Left lobe of liver (tissue), 2 donors: ENCODE data around the gene ATP6V1B1. TPM values are rescaled to one million over a fixed set of nuclear protein-coding genes. Genes with fewer than 3 reads are reported as not detected.
A peak's percentile ranks its signal among the peaks of the same experiment; 100 is the strongest.

Source experiments
- ATAC-seq: fragments of 200-7000 bp; cut with Tn5 transposase; one replicate; pipeline ENCODE4 v1.9.1; 2020; ENCODE audit warnings: mild to moderate bottlenecking, moderate library complexity
- DNase-seq: peaks from one replicate; pipeline ENCODE4 v3.0.0-alpha.2; 2020; ENCODE audit warnings: low spot score
- total RNA-seq: library from RNA; stranded (reverse); gene quantifications from one replicate; pipeline ENCODE4 v1.2.1, GENCODE V29; 2021
- donor health status: DM: no; HTN: no; CAD: no; lungs with moderate emphysema.
- donor health status: DM: no; HTN: yes; CAD: no.

The ATP6V1B1 gene
- not detected for total RNA-seq

DNA sequence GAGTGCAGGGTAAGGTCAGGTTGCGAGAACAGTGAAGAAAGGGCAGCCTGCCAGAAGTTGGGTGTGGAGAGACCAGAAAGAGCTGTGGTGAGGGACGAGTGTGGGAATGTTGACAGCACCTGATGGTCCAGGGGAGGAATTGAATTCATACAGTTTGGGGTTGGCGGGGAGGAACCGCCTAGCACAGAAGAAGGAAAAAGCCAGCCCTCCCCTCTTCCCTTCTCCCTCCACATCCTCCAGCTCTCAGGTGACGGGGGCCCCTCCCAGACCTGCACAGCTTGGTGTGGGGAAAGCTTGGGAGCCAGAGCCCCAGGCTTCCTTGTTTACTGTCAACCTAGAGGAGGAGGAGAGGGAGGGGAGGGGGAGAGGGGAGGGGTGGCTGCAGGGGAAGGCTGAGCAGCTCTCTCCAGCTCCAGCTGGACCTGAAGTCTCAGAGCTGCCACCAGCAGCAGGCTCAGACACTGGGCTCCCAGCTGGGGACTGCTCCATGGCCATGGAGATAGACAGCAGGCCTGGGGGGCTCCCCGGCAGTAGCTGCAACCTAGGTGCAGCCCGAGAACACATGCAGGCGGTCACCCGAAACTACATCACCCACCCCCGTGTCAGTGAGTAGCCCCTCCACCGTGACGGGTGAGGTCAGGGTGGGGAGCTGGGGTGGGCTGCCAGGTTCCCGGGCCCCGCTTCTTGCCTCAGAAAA is at the start of gene ATP6V1B1:
TSS of gene ATP6V1B1 (plus strand) at position 433 of the 697 bp plus-strand sequence. CDS start at position 488, 55 bp downstream.
- ATAC-seq (no peak), DNase-seq (peak; percentile 24)

GRCh38 chr2:70886541-70886987 is 49.1 kb upstream of the ATP6V1B1 start:
- peak; percentile 33 for DNase-seq
- ATAC-seq: no peak

DNA sequence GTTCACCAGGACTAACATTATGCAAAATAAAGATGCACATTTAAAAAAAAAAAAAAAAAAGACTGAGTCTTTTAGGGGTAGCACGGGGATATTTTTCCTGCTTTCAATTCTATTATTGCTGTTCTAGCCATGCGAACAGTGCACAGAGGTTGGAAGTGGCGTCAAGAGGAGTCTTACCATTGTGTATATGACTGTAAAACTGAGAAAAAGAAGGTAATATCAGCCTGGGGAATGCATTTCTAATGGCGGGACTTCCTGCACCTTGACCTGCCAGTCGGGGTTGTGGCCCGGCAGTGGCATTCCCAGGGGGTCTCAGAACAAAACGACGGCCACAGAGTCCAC is 48.5 kb upstream of the ATP6V1B1 start:
- DNase-seq (no peak), ATAC-seq (no peak)

GRCh38 chr2:70887550-70888246 is 48.0 kb upstream of the ATP6V1B1 start:
- DNase-seq: peak; percentile 45
- peak; percentile 66 for ATAC-seq

DNA sequence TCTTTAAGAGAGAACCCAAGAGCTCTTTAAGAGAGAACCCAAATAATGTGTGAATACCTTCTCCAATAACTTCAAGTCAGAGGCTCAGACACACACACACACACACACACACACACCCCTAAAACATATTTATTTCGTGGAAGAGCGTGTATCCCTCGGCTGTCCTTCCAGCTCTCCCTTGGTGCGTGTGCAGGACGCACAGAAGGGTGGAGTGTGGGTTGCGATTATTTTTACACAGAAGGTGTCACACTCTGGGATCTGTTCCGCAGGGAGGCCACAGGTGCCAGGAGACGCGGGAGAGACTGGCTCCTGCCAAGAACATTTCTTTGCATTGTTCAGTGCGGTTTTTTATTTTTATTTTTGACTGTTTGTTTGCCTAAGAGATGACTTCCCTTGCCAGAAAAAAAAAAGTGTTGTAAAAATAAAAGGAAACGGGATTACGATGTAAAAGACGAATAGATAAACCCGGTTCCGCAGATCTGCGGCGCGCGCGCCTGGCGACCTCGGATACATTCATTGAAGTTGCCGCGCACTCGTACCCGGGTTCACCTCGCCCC is 47.3 kb upstream of the ATP6V1B1 start:
- ATAC-seq (no peak), DNase-seq (no peak)

DNA sequence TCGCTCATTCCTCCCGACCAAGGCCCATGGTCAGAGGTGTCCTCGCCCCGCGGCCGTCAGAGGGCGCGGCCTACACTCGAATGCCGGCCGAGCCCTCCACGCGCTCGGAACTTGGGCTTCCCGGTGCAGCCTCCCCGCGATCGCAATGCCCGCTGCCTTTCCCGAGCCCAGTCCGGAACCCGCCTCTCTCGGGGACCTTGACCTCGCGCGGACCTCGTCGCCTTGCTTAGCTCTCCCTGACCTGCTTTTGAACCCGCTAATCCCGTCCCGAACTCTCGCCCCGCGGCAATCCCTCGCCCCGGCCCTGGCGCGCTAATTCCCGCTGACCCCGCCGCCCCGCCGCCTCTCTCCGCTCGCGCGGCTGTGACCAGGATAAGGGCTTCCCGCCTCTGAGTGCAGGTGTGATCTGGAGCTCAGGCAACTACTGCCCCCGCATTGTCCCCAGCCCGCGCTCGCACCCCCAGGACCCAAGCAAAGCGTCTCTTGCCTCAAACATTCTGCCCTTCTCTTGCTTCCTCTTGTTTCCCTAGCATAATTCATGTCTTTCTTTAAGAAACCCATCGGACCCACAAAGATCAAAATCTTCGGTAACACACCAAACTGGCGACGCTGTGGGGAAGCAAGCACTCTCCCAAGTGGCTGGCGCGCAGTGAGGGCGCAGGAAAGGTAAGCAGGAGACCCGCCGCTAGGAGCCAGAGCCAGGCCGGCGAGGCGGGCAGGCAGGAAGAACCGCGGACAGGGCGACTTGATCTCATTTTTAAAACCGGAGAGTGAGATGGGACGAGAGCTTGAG is 46.6 kb upstream of the ATP6V1B1 start:
- DNase-seq (peak; percentile 42), ATAC-seq (peak; percentile 34)

DNA sequence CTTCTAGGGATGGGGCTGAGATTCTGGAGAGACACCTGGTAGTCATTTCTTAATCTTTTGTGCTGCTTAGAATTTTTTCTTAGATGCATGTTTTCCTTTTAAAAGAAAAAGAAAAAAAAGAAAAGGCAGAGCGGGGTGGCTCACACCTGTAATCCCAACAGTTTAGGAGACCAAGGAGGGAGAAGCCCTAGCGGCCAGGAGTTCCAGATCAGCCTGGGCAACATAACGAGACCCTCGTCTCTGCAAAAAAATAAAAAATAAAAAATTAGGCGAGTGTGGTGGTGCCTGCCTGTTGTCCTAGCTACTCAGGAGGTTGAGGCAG is 46.0 kb upstream of the ATP6V1B1 start:
- ATAC-seq (no peak), DNase-seq (no peak)

DNA sequence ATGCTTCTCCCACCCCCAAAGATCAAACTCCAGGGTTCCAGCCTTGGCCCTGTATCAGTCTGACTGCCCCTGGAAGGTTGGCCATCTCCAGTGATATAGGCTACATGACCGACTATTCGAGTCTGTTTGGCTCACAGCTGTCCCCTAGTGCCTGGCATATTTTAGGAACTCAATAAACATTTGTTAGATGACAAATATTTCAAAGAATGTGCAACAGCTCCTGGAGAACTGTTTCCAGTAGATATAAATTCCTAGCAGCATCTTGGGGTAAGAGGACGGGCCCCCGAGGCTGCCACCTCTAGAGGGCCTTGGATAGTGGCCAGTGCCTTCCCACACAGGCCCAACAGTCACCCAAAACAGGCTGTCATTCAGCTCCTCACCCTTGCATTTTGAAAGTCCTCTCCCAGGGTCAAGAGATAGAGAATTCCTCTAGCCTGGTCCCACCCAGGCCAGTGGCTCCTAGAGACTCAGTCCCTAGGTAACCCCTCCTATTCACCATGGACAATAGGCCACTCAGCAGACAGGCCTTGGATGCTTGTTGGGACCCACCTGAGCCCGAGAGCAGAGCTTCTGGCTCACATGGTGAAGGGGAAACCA is 45.1 kb upstream of the ATP6V1B1 start:
- ATAC-seq (no peak), DNase-seq (no peak)

- no peak for ATAC-seq
- no peak for DNase-seq
Measured at GRCh38 chr2:70891572-70892357, 43.9 kb upstream of the ATP6V1B1 start.

DNA sequence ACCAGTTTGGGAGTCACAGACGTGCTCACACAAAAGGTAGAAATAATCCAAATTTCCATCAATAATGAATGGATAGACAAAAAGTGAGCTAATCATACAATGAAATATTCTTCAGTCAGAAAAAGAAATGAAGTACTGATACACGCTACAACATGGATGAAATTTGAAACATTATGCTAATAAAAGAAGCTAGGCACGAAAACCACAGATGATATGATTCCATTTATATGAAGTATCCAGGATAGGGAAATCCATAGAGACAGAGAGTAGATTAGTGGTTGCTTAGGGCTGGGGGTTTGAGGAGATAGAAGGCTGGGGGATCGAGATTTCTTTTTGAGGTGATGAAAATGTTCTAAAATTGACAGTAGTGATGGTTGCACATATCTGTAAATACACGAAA is 43.0 kb upstream of the ATP6V1B1 start:
- ATAC-seq (no peak), DNase-seq (no peak)

- DNase-seq (no peak), ATAC-seq (no peak)
Measured at GRCh38 chr2:70893186-70893585, 42.5 kb upstream of the ATP6V1B1 start.

DNA sequence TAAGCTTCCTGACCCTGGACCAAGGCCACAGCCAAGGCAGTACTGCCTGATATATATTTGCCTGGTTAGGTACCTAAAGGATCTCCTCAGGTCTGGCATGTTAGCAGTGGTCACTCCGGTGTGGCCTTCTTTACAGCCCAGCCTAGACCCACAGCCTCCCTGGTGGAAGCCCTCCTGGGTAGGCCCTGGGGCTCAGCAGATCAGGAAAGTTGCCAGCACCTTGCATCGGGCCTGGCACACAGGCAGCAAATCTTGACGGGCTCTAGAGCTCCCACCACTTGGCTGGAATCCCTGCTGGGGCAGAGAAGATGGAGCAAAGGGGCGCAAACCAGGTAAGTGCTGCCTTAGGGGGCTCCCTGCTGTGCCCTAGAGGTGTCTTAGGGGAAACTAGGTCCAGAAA is 40.9 kb upstream of the ATP6V1B1 start:
- no peak for DNase-seq
- no peak for ATAC-seq

DNA sequence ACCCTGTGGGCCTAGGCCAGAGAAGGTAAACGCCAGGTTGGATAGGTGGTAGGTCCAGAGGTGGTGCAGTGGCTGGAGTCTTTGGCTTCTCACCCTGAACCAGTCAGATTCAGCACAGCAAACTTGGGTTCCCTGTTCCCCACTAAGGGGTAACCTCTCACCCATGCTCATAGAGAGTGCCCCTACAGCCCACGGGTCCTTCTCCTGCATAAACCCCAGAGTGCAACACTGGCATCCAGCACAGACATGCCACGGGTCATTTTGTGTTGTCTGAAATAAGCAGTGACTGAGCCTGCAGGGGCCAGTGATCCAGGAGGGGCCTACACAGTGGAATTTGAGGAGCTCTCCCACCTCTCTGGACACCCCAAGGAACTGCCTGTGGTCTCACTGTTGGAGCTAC is 40.5 kb upstream of the ATP6V1B1 start:
- ATAC-seq (no peak), DNase-seq (no peak)

GRCh38 chr2:70895998-70896764 is 39.5 kb upstream of the ATP6V1B1 start:
- ATAC-seq (no peak), DNase-seq (no peak)

DNA sequence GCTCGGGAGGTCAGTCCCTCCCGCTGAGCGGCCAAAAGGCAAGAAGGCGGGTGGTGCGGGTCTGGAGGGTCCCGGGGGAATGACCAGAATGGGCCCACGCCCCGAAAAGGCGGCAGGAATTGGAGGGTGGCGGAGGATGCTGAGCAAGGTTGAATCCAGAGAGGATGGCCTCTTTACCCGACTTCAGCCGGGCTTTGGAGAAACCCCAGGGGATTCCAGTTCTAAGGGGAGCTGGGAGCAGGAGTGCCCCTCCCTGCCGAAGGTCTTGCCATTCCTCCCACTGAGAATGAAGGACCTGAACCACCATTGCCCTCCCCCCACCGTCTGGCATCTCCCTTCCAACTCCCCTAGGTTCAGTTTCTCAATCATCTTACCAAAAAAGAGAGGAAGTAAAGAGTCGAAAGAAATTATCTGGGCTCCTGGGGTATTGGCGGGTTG is 38.9 kb upstream of the ATP6V1B1 start:
- no peak for ATAC-seq
- DNase-seq: no peak

DNA sequence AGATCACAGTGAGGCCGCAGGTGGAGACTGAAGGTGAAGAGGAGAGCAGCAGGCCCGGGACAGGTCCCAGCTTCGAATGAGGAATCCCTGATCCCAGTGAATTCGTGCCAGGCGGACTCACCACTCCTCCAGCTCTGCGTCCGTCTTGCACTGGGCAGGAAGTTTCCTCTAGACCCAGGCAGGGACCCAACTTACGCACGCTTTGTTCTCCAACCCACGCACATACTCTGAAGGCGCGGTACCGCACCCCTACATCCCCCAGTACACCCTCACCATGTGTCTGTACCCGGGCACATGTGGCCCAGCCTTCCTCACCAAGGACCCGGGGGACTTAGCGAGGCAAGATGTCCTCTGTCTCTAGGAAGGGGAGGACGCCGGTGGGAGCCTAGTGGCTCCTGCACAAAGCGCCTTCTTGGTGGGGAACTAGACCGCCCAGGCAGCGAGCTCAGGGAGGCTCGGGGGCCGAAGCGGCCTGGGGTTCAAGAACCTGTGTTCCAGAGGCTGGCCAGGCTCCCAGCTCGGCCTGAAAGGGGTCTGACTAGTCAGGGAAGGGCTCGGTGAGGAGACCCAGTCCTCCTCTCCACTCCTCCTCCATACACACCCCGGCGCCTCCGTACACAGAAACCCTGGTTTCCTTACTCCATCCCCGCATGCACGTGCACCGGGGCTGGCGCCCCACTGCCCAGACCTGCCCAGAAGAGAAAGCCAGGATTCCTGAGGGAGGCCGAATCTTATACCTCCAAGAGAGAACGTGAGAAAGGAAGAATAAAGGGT is 38.3 kb upstream of the ATP6V1B1 start:
- ATAC-seq (no peak), DNase-seq (no peak)

GRCh38 chr2:70897977-70898226 is 37.8 kb upstream of the ATP6V1B1 start:
- no peak for DNase-seq

DNA sequence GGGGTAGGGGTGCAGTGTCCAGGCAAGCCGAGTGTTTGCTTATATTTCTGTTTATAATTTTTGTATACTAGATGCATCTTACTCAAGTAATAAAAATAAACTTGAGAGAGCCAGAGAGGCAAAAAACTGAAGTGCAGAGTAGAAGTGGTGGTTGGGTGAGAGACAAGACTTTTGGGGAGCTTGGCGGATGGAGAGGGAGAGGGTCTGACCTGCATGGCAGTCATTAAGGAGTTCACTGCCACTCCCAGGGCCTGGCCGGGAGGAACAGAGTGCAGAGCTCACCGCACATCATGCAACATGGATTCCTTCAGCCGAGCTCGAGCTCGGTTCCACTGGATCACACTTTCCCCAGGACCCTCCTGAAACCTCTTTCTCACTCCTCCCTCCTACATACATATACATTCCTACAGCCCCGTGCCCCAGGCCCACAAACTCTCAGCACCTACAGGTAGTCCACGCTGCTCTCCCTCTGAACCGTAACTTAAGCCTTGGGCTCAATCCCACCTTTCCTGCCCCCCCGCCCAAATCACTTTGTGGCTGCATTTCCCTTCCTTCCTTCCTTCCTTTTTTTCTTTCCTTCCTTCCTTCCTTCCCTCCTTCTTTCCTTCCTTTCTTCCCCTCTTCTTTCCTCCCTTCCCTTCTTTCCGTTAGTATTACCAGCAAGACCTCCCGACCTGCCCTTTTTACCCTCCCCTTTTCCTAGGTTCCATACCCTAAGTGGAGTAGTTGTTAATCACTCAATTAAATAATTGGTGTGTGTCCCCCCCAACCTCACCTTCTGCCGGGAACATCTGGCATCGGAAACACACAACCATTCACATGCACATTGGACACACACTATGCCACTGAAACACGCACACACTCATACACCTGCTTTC is 37.1 kb upstream of the ATP6V1B1 start:
- DNase-seq (no peak), ATAC-seq (no peak)

More at GRCh38 chr2:70897977-70898226, 37.8 kb upstream of the ATP6V1B1 start:
- ATAC-seq: no peak
